ENCODE measurements around the gene TEX53.

Gene TEX53

GRCh38 chr9:114691046-114691955 lies 33.7 kb upstream of the TEX53 start:
- TF ChIP-seq USF1 (IDR thresholded peaks at IDR 0.05): no peak
- no peak for TF ChIP-seq CEBPB (IDR thresholded peaks at IDR 0.05)
- no peak for TF ChIP-seq YY1 (IDR thresholded peaks at IDR 0.05; ENCODE audit: low read depth)
- TF ChIP-seq TCF12 (IDR thresholded peaks at IDR 0.05; ENCODE audit: low read depth): no peak

GRCh38 chr9:114690308-114690707 lies 32.7 kb upstream of the TEX53 start:
- no peak for TF ChIP-seq EP300 (IDR thresholded peaks at IDR 0.05; ENCODE audit: borderline replicate concordance)
- no peak for TF ChIP-seq NFIC (IDR thresholded peaks at IDR 0.05)
- TF ChIP-seq MAX (IDR thresholded peaks at IDR 0.05): no peak
- TF ChIP-seq TAF1 (IDR thresholded peaks at IDR 0.05; ENCODE audit: low read depth): no peak
- TF ChIP-seq TEAD4 (IDR thresholded peaks at IDR 0.05): no peak
- no peak for TF ChIP-seq TCF12 (IDR thresholded peaks at IDR 0.05; ENCODE audit: low read depth)
- TF ChIP-seq REST (IDR thresholded peaks at IDR 0.05; ENCODE audit: low read depth): no peak
- TF ChIP-seq EGR1 (IDR thresholded peaks at IDR 0.05): no peak
- TF ChIP-seq USF1 (IDR thresholded peaks at IDR 0.05): no peak
- TF ChIP-seq RAD21 (IDR thresholded peaks at IDR 0.05; ENCODE audit: low read depth): no peak
- no peak for TF ChIP-seq CREB1 (IDR thresholded peaks at IDR 0.05; ENCODE audit: low read depth)
- TF ChIP-seq YY1 (IDR thresholded peaks at IDR 0.05; ENCODE audit: low read depth): no peak
- no peak for TF ChIP-seq ZBTB7A (IDR thresholded peaks at IDR 0.05; ENCODE audit: low read depth)
- TF ChIP-seq FOXM1 (IDR thresholded peaks at IDR 0.05; ENCODE audit: borderline replicate concordance, low read depth): no peak
- no peak for TF ChIP-seq CEBPB (IDR thresholded peaks at IDR 0.05)

- TF ChIP-seq NFIC (IDR thresholded peaks at IDR 0.05) (no peak), CREB1 (IDR thresholded peaks at IDR 0.05; ENCODE audit: low read depth) (no peak), TCF12 (IDR thresholded peaks at IDR 0.05; ENCODE audit: low read depth) (no peak), RAD21 (IDR thresholded peaks at IDR 0.05; ENCODE audit: low read depth) (no peak), TEAD4 (IDR thresholded peaks at IDR 0.05) (no peak), FOXM1 (IDR thresholded peaks at IDR 0.05; ENCODE audit: borderline replicate concordance, low read depth) (no peak), USF1 (IDR thresholded peaks at IDR 0.05) (no peak), YY1 (IDR thresholded peaks at IDR 0.05; ENCODE audit: low read depth) (no peak), REST (IDR thresholded peaks at IDR 0.05; ENCODE audit: low read depth) (no peak), ZBTB7A (IDR thresholded peaks at IDR 0.05; ENCODE audit: low read depth) (no peak)
Measured at GRCh38 chr9:114689813-114690212, 32.2 kb upstream of the TEX53 start.

- TF ChIP-seq FOXM1 (IDR thresholded peaks at IDR 0.05; ENCODE audit: borderline replicate concordance, low read depth) (no peak), NFIC (IDR thresholded peaks at IDR 0.05) (no peak), TEAD4 (IDR thresholded peaks at IDR 0.05) (no peak), CREB1 (IDR thresholded peaks at IDR 0.05; ENCODE audit: low read depth) (no peak), USF1 (IDR thresholded peaks at IDR 0.05) (no peak), EP300 (IDR thresholded peaks at IDR 0.05; ENCODE audit: borderline replicate concordance) (no peak)
Measured at GRCh38 chr9:114688909-114689610, 31.5 kb upstream of the TEX53 start.

- TF ChIP-seq YY1 (IDR thresholded peaks at IDR 0.05; ENCODE audit: low read depth): no peak
- TF ChIP-seq USF1 (IDR thresholded peaks at IDR 0.05): no peak
- TF ChIP-seq RAD21 (IDR thresholded peaks at IDR 0.05; ENCODE audit: low read depth): no peak
- no peak for TF ChIP-seq TAF1 (IDR thresholded peaks at IDR 0.05; ENCODE audit: low read depth)
- no peak for TF ChIP-seq TEAD4 (IDR thresholded peaks at IDR 0.05)
- no peak for TF ChIP-seq CREB1 (IDR thresholded peaks at IDR 0.05; ENCODE audit: low read depth)
- no peak for TF ChIP-seq CEBPB (IDR thresholded peaks at IDR 0.05)
- TF ChIP-seq MAX (IDR thresholded peaks at IDR 0.05): no peak
- TF ChIP-seq ZBTB7A (IDR thresholded peaks at IDR 0.05; ENCODE audit: low read depth): no peak
- no peak for TF ChIP-seq EGR1 (IDR thresholded peaks at IDR 0.05)
- TF ChIP-seq FOXM1 (IDR thresholded peaks at IDR 0.05; ENCODE audit: borderline replicate concordance, low read depth): no peak
- no peak for TF ChIP-seq NFIC (IDR thresholded peaks at IDR 0.05)
Measured at GRCh38 chr9:114688379-114688778, 30.8 kb upstream of the TEX53 start.

Data from Ishikawa (cell line).